Activated T-cell treated with anti-CD3 and anti-CD28 coated beads for 1 hour (primary cell): ENCODE measurements around the gene ALG11.
"Not testable (repeated sequence)": the region's sequence is repeated elsewhere in the genome, so short reads cannot be mapped to it uniquely, and the experiment has no call there.

Experiments
- DNase-seq: peaks from one replicate; pipeline ENCODE4 v3.0.0-alpha.2; 2020; ENCODE audit warnings: low read depth

Gene ALG11

DNA sequence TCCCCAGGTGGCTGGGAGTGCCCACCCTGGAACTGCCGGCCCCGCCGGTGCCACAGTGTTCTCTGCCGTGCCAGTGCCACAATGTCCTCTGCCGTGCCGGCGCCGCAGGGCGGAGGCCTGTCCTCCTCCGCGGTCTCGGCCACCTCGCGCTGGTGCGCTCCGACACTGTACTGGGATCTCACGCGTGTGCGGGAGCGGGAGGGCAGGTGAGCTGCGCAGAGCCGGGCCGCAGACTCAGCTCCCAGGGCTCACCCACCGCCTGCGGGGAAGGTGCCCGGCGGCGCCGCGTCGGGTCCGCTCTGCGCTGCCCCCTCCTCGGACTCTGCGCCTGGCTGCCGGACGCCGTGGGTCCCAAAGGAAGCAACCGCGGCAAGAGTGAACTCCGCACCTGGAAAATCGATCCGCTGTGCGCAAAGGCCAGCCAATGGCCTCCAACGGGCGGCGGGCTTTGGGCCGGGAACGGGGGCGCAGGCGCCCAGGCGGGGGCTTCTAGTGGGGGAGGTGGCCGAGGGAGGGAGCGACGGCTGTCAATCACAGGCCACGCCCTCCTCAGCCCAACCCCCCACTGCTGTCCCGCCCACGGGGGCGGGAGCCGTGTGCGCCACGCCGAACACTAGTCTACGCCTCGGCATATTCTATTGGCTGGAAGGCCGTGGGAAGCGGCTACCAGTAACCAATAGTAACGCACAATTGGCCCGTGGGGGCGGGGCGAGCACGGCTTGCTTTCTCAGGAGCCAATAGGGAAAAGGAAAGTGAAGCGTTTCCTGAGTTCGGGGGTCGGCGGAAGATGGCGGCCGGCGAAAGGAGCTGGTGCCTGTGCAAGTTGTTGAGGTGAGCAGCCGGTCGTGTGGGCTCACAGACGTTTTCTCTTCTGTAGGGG, at the start of gene ALG11:
ALG11 (plus strand) TSS at position 767 of the 880 bp plus-strand sequence; CDS start at position 788, 21 bp downstream.
- peak; percentile 100 for DNase-seq

DNA sequence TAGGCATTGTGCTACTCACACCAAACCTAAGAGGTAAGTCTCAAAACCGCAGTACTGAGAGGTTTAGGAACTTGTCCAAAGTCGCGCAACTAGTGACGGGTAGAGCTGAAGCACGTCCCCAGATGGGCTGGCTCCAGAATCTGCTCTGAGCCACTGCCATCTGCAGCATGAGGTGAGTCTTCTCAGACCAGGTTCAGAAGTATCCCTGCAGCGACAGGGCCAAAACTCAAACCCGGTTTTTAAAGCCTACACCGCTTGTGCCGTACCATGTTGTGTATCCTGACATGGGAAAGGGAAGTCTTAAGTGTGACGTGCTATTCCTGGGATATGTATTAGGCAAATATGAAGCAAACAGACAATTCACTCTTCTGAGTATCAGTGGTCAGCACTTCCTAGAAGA, 46.0 kb upstream of the ALG11 start:
- DNase-seq: no peak

GRCh38 chr13:51967482-51968446, 44.4 kb upstream of the ALG11 start:
- DNase-seq: no peak

- no peak for DNase-seq
Measured at GRCh38 chr13:51970349-51970748, 41.8 kb upstream of the ALG11 start.

DNA sequence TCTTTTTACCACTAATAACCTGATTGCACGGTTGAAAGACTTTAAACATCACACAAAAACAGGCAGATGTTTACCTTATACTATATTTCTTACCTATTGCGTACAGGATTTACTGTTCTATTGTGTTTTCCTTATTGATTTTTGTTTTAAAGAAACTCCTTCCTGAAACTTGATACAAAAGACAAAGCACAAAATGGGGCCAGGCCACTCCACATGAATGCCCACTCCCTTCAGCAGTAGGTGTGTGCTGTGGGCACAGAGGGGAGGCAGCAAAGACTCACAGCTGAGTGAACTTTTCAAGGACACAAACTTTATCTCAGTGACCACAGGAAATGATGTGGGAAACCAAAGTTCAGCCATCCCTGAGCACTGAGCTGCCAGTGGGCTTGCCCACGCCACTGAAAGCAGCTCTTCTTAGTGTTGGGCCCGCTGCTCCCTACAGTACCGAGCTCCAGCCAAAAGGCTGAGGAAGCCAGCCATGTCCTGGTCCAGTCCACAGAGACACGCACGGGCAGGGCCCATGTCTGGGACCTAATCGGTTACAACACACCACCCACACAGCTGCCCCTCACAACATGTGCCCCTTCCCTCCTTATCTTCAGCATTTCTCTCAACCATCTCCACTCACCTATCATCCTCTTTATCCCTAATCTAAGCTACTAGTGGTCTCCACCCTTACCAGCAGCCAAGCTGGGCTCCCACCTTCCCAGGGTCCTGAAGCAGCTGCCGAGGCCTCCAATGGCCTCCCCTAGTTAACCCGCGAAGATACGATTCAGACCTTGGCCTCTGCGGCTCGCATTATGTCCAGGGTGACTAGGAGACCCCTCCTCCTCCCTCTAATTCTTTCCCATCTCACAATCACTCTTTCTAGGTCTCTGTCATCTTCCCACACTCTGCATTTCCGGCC, 40.4 kb upstream of the ALG11 start:
- no peak for DNase-seq

GRCh38 chr13:51974482-51974881, 37.7 kb upstream of the ALG11 start:
- no peak for DNase-seq

GRCh38 chr13:51976423-51976822, 35.8 kb upstream of the ALG11 start:
- DNase-seq: no peak

GRCh38 chr13:51976890-51977289, 35.3 kb upstream of the ALG11 start:
- DNase-seq: no peak

- DNase-seq: no peak
Measured at GRCh38 chr13:51977625-51978024, 34.6 kb upstream of the ALG11 start.

DNA sequence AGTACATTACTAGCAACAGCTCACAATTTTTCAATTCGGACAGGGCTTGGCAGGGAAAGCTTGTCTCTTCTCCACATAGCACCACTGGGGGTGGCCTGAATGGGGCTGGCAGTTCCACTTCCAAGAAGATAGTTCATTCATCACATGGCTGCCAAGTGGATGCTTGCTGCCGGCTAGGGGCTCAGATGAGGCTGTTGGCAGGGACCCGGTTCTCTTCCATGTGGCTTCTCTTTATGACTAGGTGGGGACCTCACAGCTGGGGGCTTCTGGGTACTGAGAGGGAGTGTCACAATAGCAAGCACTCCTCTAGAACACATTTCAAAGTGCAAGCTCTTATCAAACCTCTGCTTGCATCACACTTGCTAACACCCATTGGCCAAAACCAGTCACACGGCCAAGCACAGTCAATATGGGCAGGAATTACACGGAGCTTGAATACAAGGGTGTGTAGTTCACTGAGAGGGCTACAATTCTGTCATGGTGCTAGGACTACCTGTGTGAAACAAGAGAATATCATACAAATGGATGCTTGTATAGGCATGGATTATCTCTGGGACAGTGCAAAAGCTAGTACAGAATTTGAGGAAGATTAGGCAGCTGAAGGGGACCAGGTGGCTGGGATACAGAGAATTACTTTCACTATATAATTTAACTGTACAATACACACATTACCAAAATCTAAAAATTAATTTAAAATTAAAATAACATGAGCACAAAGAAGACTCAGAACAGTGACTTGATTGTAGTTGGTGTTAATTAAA, 33.2 kb upstream of the ALG11 start:
- DNase-seq: no peak

DNA sequence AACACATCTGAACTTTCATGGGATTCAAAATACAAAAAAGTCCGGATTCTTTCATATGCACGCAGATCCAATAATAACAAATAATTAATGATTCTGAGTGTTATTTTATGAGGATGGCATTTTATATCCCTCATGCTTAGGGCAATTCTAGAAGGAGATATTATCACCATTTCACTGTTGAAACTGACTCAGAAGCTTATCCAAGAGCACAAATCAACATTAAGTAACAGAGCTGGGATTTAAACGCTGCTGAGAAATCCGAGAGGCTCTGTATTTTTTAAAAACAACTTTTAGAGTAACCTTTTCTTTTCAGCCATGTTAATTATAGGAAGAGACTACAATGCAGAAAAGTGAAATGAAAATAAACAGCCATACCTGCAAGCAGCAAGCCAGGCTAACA, 31.3 kb upstream of the ALG11 start:
- no peak for DNase-seq

GRCh38 chr13:51981355-51981754, 30.8 kb upstream of the ALG11 start:
- DNase-seq: no peak

DNA sequence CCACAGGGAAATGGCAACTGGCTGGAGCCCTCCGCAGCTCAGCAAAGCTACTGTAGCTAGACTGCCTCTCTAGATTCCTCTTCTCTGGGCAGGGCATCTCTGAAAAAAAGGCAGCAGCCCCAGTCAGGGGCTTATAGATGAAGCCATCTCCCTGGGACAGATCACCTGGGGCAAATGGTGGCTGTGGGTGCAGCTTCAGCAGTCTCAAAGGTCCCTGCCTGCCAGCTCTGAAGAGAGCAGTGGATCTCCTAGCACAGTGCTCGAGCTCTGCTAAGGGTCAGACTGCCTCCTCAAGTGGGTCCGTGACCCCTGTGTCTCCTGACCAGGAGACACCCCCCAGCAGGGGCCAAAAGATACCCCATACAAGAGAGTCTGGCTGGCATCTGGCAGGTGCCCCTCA, 28.9 kb upstream of the ALG11 start:
- DNase-seq: not testable (repeated sequence)

DNA sequence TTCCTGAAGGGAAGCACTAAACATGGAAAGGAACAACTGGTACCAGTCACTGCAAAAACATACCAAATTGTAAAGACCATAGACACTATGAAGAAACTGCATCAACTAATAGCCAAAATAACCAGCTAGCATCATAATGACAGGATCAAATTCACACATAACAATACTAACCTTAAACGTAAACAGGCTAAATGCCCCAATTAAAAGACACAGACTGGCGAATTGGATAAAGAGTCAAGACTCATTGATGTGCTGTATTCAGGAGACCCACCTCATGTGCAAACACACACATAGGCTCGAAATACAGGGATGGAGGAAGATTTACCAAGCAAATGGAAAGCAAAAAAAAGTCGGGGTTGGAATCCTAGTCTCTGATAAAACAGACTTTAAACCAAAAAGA, 27.3 kb upstream of the ALG11 start:
- not testable (repeated sequence) for DNase-seq

GRCh38 chr13:51988988-51989618, 23.1 kb upstream of the ALG11 start:
- DNase-seq: no peak

DNA sequence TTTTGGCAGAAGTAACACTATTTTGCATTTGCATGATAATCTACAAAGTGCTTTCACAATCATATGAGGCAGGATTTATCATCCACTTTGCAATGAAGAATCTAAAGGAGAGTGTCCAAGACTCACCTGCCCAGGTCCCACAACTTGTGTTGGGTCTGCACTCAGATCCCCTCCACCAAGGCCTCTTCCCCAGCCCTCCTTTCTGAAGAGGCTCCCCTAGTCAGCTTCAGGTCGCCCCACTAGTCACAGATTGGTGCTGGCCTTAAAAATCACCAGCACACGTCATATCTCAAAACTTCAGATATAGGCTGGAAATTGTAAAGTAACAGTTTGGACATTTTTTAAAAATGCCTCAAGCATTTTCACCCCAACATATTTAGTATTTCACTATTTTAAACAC, 18.5 kb upstream of the ALG11 start:
- DNase-seq: no peak

DNA sequence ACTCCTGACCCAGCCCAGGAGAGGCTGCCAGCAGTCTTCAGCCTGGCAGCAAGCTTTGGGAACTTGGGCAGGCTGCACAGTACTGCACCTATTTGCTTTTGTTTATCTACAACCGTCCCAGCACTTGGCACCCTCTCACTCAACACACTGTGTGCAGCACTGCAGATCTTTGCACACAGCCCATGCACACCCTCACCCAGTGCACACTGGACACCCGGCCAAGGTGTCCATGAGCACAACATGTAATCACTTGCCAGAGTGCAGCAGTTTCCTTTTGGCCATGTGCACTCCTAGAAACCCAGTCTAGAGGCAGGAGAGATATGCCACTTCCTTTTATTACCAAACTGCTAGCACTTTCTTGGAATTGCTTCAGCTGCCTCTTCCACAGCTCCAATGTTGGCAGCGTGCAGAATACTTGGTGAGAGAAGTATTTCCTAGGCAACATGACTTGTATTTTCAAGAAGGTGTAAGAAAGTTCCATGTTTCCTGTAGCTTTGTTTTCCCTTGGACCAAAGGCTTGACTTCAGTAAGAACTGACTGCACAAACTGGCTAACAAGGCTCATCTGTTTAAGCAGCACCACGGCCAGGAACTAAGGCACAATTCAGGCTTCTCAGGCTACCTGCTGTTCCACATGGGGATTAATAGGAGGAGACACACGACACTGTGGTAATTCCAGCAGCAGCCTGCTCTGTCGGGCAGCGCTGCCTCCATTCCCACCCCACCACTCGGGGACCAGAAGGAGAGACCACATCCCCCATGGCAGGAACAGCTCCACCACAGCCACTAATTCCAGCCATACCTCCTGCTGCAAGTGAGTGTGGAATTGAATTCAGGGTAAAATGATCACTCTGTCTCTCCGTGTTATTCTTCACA, 16.3 kb upstream of the ALG11 start:
- no peak for DNase-seq

DNA sequence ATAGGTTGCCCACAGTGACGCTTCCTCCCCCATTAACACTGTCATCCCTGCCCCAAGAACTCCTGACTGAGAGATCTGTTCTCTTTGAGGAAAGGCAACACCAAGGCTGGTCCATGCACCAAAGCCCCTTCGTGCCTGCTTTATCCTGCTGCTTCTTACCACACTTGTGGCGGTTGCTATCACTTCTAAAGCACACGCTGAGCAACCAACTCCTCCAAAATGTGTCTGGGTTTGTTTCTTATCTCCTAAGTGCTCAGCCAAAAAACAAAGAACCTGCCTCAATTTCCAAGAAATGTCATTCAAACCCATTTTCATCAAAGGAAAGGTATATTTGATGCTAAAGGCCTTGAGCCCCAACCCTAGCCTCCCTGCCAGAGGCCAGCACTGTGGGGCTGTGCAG, 15.6 kb upstream of the ALG11 start:
- DNase-seq: no peak

DNA sequence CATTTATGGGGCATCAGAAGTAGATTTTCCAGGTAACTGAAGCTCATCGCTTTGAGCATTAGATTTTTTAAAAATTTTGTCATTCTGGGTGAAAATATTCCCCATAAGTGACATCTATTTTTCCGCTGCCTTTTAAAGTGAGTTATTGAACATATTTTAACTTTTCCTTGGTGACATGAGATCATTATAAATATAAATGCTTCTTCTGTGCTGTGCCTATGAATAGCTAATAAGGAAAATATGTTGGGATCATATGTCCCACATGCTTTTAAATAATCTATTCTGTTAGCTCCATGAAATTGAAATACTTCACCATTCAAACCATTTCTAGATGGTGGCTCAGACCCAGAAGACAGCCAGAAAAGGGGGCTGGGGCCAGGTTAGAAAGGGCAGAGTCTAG, 15.0 kb upstream of the ALG11 start:
- no peak for DNase-seq
